Fibroblast of mammary gland (primary cell): ENCODE measurements around the gene LGALS9.

Experiments used
- DNase-seq: peaks from one replicate; pipeline ENCODE4 v3.0.0-alpha.2; 2010; ENCODE audit warnings: low read depth
- H3K4me3 ChIP-seq: 2 replicates; pipeline ENCODE4 v1.5.1; 2011; ENCODE audit warnings: low read depth, mild to moderate bottlenecking, low read length, moderate library complexity; ENCODE audit not compliant: control insufficient read depth
- TF ChIP-seq, protein P1 (sequence below): conservative IDR thresholded peaks from 2 replicates; pipeline ENCODE4 v1.5.1; 2011; ENCODE audit warnings: low read depth, low read length, inconsistent platforms; ENCODE audit not compliant: control insufficient read depth, insufficient read depth

The LGALS9 gene

DNA sequence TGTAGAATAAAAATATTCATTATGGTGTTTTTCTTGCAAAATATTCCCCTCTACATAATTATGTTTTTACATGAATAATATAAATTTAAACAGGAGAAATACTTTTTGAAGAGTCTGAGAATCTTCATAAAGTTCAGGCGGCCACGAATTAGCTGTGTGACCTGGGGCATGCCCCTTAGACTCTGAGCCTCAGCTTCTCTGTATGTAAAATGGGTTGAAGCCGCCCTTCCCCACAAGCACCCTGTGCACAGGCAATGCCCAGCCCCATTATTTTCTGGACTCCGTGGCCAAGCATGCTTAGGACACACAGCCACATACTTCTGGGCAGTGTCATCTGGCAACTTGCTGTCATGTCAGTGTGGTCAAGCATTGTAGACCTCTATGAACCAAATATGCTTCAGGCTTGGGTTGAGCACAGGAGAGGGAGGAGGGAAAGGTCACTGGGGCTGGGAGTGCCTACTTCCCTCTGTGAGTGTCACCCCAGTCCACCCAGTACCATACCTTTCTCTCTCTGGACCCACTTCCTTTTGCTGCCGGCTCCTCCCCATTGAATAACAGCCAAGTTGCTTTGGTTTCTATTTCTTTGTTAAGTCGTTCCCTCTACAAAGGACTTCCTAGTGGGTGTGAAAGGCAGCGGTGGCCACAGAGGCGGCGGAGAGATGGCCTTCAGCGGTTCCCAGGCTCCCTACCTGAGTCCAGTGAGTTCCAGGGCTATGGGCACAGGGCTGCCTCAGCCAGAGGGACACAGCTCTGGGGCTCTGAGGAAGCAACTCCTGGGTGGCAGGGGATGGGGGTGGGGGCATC, at the start of gene LGALS9:
Gene LGALS9, plus strand, starts transcription at position 582 of the 804 bp plus-strand sequence. Its CDS starts 78 bp downstream, at position 660.
- H3K4me3 ChIP-seq = no peak within 1 kb of the TSS
- no peak for DNase-seq
- TF ChIP-seq, protein P1, sequence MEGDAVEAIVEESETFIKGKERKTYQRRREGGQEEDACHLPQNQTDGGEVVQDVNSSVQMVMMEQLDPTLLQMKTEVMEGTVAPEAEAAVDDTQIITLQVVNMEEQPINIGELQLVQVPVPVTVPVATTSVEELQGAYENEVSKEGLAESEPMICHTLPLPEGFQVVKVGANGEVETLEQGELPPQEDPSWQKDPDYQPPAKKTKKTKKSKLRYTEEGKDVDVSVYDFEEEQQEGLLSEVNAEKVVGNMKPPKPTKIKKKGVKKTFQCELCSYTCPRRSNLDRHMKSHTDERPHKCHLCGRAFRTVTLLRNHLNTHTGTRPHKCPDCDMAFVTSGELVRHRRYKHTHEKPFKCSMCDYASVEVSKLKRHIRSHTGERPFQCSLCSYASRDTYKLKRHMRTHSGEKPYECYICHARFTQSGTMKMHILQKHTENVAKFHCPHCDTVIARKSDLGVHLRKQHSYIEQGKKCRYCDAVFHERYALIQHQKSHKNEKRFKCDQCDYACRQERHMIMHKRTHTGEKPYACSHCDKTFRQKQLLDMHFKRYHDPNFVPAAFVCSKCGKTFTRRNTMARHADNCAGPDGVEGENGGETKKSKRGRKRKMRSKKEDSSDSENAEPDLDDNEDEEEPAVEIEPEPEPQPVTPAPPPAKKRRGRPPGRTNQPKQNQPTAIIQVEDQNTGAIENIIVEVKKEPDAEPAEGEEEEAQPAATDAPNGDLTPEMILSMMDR = no peak

DNA sequence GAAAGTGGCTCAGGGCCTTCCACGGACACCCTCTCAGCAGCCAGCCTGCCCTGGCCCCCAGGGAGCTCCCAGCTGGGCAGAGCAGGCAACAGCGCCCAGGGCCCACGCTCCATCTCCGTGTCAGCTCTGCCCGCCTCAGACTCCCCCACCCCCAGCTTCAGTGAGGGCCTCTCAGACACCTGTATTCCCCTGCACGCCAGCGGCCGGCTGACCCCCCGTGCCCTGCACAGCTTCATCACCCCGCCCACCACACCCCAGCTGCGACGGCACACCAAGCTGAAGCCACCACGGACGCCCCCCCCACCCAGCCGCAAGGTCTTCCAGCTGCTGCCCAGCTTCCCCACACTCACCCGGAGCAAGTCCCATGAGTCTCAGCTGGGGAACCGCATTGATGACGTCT, 48.3 kb upstream of the LGALS9 start:
- no peak overlapping the region for H3K4me3 ChIP-seq
- TF ChIP-seq, protein P1 = no peak
- DNase-seq = no peak

DNA sequence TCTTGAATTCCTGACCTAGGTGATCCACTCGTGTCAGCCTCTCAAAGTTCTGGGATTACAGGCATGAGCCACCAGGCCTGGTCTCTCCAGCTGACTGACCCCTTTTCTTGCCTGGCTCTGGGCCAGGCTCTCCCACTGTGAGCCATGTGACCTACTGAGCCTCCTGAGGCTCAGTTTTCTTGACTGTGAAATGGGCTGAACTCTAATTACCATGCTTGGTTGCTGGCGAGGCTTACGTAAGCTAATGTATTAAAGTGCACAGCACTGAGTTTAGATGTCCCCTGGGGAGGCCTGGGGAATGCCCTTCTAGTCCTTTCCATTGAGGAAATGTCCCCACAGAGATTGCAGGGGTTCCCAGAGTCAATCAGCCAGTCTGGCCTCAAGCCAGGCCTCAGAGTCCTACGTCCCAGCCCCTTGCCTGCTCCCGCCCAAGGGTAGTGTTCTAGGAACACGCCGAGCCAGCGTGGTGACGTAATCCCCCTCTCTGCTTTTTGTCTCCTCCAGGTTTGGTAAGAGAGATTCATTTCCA, 45.8 kb upstream of the LGALS9 start:
- DNase-seq = no peak
- H3K4me3 ChIP-seq = no peak overlapping the region
- TF ChIP-seq, protein P1 = no peak

DNA sequence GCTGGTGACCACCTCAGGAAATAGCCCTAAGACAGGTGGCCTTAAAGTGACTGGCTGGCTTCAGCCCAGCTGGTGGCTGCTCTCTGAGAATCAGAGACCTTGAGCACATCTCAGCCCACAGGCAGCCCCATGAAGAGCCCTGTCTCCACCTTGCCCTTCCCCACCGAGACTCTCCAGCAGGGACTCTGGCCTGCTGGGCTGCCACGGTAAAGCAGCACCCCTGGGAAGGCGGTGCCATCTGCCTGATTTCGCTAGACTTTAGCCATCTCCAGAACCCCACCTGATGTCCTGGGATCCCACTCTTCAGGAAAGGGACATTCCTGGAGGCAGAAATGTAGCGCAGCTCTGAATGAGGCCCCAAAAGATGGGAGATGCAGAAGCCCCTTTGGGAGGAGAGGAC, 45.2 kb upstream of the LGALS9 start:
- no peak for DNase-seq
- TF ChIP-seq, protein P1 = no peak
- H3K4me3 ChIP-seq = no peak overlapping the region

DNA sequence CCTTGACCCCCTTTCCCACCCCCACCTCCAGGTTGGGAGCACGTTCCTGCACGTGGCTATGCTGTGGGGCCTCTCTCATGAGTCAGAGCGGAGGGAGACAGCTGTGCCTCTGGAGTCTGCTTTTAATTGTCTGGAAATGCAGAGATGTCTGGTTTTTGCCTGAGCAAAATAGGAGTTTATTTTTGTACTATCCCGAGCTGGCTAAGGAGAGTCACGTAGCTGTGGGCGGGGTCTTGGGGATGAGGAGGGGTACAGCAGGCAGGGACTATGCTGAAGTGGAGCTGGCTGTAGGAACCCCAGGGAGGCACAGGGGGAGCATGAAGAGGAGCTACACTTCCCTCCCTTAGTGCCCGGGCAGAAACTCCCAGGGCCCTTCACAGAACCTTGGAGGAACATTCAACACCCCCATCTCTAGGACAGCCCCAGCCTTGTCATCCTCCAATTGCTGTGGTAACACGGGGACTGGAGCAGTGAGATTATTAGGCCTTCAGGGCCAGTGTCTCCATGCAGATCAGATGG, 44.7 kb upstream of the LGALS9 start:
- TF ChIP-seq, protein P1 = no peak
- peak; percentile 56 for DNase-seq

DNA sequence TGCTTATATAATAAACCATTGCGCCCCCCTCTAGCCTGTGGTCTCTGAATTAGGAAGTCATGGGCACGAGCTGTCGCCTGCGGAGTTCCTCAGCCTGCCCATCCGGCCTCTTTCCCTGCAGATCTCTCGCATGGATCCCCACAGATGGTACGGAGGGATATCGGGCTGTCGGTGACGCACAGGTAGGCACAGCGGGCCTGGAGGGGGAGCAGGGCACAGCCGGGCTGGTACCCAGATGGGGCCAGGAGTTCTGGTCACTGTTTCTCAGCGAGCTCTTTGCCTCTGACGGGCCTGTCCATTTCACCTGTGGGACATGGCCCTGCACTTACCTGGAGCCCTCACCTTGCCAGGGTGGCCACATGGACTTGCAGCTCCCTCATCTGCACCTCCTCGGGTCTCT, 42.6 kb upstream of the LGALS9 start:
- no peak for DNase-seq

More for the DNA sequence above, 44.7 kb upstream of the LGALS9 start:
- H3K4me3 ChIP-seq = no peak overlapping the region

More for the DNA sequence above, 42.6 kb upstream of the LGALS9 start:
- TF ChIP-seq, protein P1 = no peak
- H3K4me3 ChIP-seq = no peak overlapping the region
